HCT116 (cell line): ENCODE data around the gene IQCC. TPM values are rescaled to one million over a fixed set of nuclear protein-coding genes. Genes with fewer than 3 reads are reported as not detected.

Experiments
- ATAC-seq: fragments of 200-7000 bp; cut with Tn5 transposase; 2 replicates; pipeline ENCODE4 v1.9.1; 2020; ENCODE audit warnings: mild to moderate bottlenecking, moderate library complexity
- BruUV-seq: library from RNA; stranded (reverse); fragments of 400-500 nt; replicated peaks from 2 replicates; lab custom pipeline; 2021; lab: Mats Ljungman, UMichigan
- CTCF ChIA-PET: fragments of 300-600 bp; sonication (Branson Sonifier 250); formaldehyde crosslinking; loops from one replicate; lab custom pipeline; 2021; ENCODE audit warnings: antibody characterized with exemption; lab: Charles Lee
- POLR2A ChIA-PET: fragments of 300-600, 350-600 bp; sonication (Branson Sonifier 250); formaldehyde crosslinking; loops from one replicate; lab custom pipeline; 2021; ENCODE audit warnings: antibody characterized with exemption; lab: Charles Lee
- RAD21 ChIA-PET, 2 experiments: fragments of 300-600 bp; sonication (Branson Sonifier 250); formaldehyde crosslinking; loops; one replicate each; lab custom pipeline; 2023; ENCODE audit warnings: low total read pairs in 2 of 2; ENCODE audit not compliant: uncharacterized antibody in 2 of 2, unreplicated experiment in 2 of 2, low non-redundant PET in 1 of 2; lab: Charles Lee
- DNase-seq: peaks from one replicate; pipeline ENCODE4 v3.0.0-alpha.2; 2010; ENCODE audit warnings: low read depth, low spot score
- H2AFZ ChIP-seq: fragments of 200-600 bp; shearing (Covaris generic), sonication (generic); 2 replicates; pipeline ENCODE4 v1.6.1; 2017; ENCODE audit warnings: low read depth, mixed run types, mixed read lengths, antibody characterized with exemption, low read length; ENCODE audit not compliant: poor library complexity, severe bottlenecking
- H3K27ac ChIP-seq: 2 replicates; pipeline ENCODE4 v1.5.1; 2012; ENCODE audit warnings: low read depth, low read length
- H3K27me3 ChIP-seq: fragments of 200-600 bp; sonication (generic); 2 replicates; pipeline ENCODE4 v1.6.1; 2016; ENCODE audit warnings: mixed run types, low read length, mixed read lengths; ENCODE audit not compliant: insufficient read depth
- H3K36me3 ChIP-seq, 2 experiments: fragments of 200-500 bp in 1 of 2; fragments of 200-600 bp in 1 of 2; sonication (Bioruptor generic) in 1 of 2; sonication (generic) in 1 of 2; 2 replicates each; pipeline versions ENCODE4 v1.5.1 to v1.6.1; 2014 to 2016; ENCODE audit warnings: low read length in 2 of 2, inconsistent platforms in 1 of 2, mixed read lengths in 1 of 2, mixed run types in 1 of 2; ENCODE audit not compliant: insufficient read depth in 2 of 2, control insufficient read depth in 1 of 2
- H3K4me1 ChIP-seq, 2 experiments: fragments of 200-600 bp in 1 of 2; sonication (generic) in 1 of 2; 2 replicates each; pipeline versions ENCODE4 v1.5.1 to v1.6.1; 2012 to 2017; ENCODE audit warnings: low read length in 2 of 2, inconsistent platforms in 1 of 2, mild to moderate bottlenecking in 1 of 2, mixed read lengths in 1 of 2, mixed run types in 1 of 2, moderate library complexity in 1 of 2; ENCODE audit not compliant: insufficient read depth in 2 of 2, control insufficient read depth in 1 of 2
- H3K4me2 ChIP-seq: fragments of 200-600 bp; sonication (generic); 2 replicates; pipeline ENCODE4 v1.6.1; 2017; ENCODE audit warnings: mixed run types, low read length, mixed read lengths
- H3K4me3 ChIP-seq, 2 experiments: fragments of 200-600 bp in 1 of 2; sonication (generic) in 1 of 2; replicated peaks in 1 of 2; 2 replicates each; pipeline ENCODE4 v1.5.1; 2011 to 2016; ENCODE audit warnings: low read length in 2 of 2, control low read depth in 1 of 2, low read depth in 1 of 2, mild to moderate bottlenecking in 1 of 2, mixed read lengths in 1 of 2, mixed run types in 1 of 2
- H3K79me2 ChIP-seq: fragments of 200-600 bp; sonication (generic); 2 replicates; pipeline ENCODE4 v1.6.1; 2017; ENCODE audit warnings: mild to moderate bottlenecking, mixed run types, low read length, moderate library complexity, mixed read lengths; ENCODE audit not compliant: insufficient read depth
- H3K9ac ChIP-seq: fragments of 200-600 bp; sonication (generic); 2 replicates; pipeline ENCODE4 v1.6.1; 2016; ENCODE audit warnings: low read length, mixed read lengths
- H3K9me2 ChIP-seq: fragments of 200-600 bp; sonication (generic), shearing (Covaris generic); 2 replicates; pipeline ENCODE4 v1.6.1; 2017; ENCODE audit warnings: mixed run types, mild to moderate bottlenecking, moderate library complexity; ENCODE audit not compliant: insufficient read depth
- H3K9me3 ChIP-seq, 2 experiments: fragments of 200-500 bp in 1 of 2; fragments of 200-600 bp in 1 of 2; sonication (Bioruptor generic) in 1 of 2; sonication (generic) in 1 of 2; 2 replicates each; pipeline ENCODE4 v1.6.1; 2014 to 2017; ENCODE audit warnings: low read length in 2 of 2, mixed read lengths in 2 of 2, inconsistent platforms in 1 of 2, low read depth in 1 of 2, mild to moderate bottlenecking in 1 of 2, mixed run types in 1 of 2, moderate library complexity in 1 of 2; ENCODE audit not compliant: control insufficient read depth in 1 of 2, insufficient read depth in 1 of 2
- H4K20me1 ChIP-seq: fragments of 200-600 bp; sonication (generic), shearing (Covaris generic); 2 replicates; pipeline ENCODE4 v1.6.1; 2017; ENCODE audit warnings: mixed run types, mild to moderate bottlenecking, moderate library complexity; ENCODE audit not compliant: insufficient read depth
- EZH2phosphoT487 ChIP-seq: fragments of 200-600 bp; IDR thresholded peaks from 2 replicates; pipeline ENCODE4 v1.6.1; 2018; ENCODE audit warnings: antibody characterized with exemption, borderline replicate concordance
- POLR2AphosphoS5 ChIP-seq: IDR thresholded peaks from 2 replicates; pipeline ENCODE4 v1.6.1; 2011; ENCODE audit warnings: mild to moderate bottlenecking, low read depth, low read length, moderate library complexity
- REST ChIP-seq: IDR thresholded peaks from 2 replicates; pipeline ENCODE4 v1.6.1; 2012; ENCODE audit warnings: low read depth
- SIN3A ChIP-seq: IDR thresholded peaks from 2 replicates; pipeline ENCODE4 v1.6.1; 2012; ENCODE audit warnings: low read depth
- SP1 ChIP-seq: IDR thresholded peaks from 2 replicates; pipeline ENCODE4 v1.6.1; 2012; ENCODE audit warnings: low read depth
- ZFX ChIP-seq: fragments of 450-650 bp; IDR thresholded peaks from 2 replicates; pipeline ENCODE4 v1.6.1; 2017
- intact Hi-C: fragments of 100-400 bp; cut with micrococcal nuclease; formaldehyde crosslinking; loops from 2 replicates; pipeline ENCODE4 v1.10.0; 2022
- total RNA-seq: library from RNA; stranded (reverse); gene quantifications from one replicate; pipeline ENCODE4 v1.2.1, GENCODE V29; 2021; ENCODE audit not compliant: unreplicated experiment

Gene IQCC
- total RNA-seq, 1 experiment from 2014 or later, result 4.7 TPM

- no TSS peak for BruUV-seq
Observed at GRCh38 chr1:32195531-32195930, 9.9 kb upstream of the IQCC start.

More at GRCh38 chr1:32195531-32195930, 9.9 kb upstream of the IQCC start:
- ATAC-seq, result no peak
- Histone ChIP-seq H3K27ac (no peak overlapping the region), H3K9ac (no peak overlapping the region), H2AFZ (no peak overlapping the region), H3K4me3 (no peak overlapping the region), H3K4me1 (peaks cover 5 to 10% of the 10 kb centered on the region in 2 experiments; a peak in 3 of 4 replicates), H3K4me2 (no peak overlapping the region), H3K79me2 (0 out of 2 replicates have a peak, but pooled peaks cover under 1% of the 10 kb centered on the region), H3K36me3 (peaks cover 37 to 62% of the 10 kb centered on the region in 2 experiments), H3K27me3 (no peaks in the 10 kb centered on the region), H3K9me3 (no peaks in the 10 kb centered on the region), H4K20me1 (no peaks in the 10 kb centered on the region; the same call in 1 of the 2 replicates), H3K9me2 (no peaks in the 10 kb centered on the region)
- intact Hi-C loops, result no loop called here
- no peak for DNase-seq
- RAD21 ChIA-PET, result no interaction called here
- TF ChIP-seq POLR2AphosphoS5, result 0 out of 2 replicates have a peak, but pooled peaks have one; percentile 6
- TF ChIP-seq ZFX, result no peak
- TF ChIP-seq REST, result no peak
- TF ChIP-seq SP1, result no peak
- TF ChIP-seq EZH2phosphoT487, result no peak
- no peak for TF ChIP-seq SIN3A
- CTCF ChIA-PET, result no interaction called here
- POLR2A ChIA-PET, result no interaction called here
